ENCODE measurements around the gene LSAMP.
"Not testable (repeated sequence)": the region's sequence is repeated elsewhere in the genome, so short reads cannot be mapped to it uniquely, and the experiment has no call there.

Gene LSAMP

DNA sequence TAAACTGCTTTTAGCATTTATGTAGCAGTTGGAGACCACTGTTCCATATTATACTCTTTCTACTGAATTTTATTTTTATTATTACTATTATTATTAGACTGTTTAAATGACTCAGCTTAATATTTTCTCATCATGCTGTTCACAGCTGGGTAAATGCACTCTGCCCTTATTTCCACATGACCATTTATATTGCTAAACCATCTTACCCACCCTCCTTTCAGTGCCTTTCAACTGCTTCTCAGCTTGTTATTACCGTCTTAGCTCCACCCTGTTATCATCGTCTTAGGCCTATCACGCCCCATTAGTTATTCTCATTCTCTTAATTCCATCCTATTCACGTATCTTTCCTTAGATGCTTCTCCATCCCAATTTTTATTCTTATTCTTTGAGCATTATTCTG, 609.3 kb downstream of the LSAMP start:
- DNase-seq (ENCODE audit: low spot score): no peak

DNA sequence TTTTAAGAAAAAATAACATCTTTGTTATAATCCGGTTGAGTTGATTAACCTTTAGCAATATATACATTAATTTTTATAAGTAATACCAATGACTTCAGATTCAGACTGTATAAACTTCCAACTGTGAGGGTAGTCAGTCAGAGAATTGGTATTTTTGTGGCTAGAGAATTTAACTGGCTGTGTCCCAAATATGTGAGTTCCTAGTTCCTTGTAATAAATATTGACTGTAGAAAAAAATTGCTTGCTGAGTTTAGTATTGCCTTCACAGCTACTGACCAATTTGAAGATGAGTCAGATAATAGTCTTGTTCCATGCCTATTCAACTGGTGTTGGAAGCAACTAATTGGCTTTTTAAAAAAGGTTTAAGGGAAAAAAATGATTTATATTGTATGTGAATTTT, 611.2 kb downstream of the LSAMP start:
- DNase-seq (ENCODE audit: low spot score): peak; percentile 72

DNA sequence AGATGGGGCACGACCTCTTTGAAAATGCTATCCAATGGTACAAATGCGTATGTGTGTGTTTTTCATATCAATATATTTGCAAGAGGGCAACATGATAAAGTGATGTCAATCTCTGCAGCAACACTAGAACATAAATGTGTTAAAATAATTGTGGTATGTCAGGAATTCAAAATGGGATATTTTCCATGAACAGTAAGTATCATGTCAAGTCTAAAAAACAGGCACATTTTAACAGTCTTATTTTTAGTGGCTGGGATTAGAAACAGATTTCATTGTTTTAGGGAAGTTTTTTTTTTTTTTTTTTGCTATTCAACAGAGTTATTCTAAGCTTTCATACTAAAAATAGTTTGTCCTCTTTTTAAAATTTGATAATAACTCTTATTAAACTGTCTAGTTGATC, 612.2 kb downstream of the LSAMP start:
- DNase-seq (ENCODE audit: low spot score): peak; percentile 58

DNA sequence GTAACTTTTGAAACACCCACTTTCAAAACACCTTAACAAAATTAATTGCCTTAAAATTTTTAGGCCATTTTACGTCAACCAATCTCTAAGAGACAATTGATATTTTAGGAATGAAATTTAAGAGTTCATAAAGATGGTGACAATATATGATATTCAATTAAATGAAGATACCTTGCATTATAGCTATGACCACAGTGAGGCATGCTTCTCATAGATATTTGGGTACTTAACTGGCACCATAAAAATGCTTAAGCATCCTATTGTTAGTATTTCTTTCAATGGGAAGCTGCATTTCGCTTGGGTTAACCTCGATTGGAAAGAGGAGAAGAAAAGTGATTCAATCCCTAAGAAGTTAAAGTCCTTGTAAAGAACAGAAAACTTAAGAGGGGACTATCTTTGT, 613.0 kb downstream of the LSAMP start:
- no peak for DNase-seq (ENCODE audit: low spot score)

DNA sequence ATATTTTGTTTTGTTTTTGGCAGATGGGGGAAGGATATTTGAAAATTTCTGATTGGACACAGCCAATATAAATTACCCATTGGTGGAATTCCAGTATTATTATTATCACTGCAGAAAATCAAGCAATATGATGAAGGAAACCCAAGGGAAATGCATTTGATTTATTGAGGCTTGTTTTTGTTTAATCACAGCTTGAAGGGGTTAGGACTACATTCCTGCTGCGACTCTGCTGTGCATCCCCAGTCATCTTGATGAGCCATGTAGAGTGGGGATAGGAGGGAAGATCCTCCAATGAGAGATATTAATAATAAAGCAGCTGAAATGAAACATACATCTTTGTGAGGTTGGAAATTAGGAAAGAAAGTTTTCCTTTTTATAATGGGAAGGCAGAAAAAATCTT, 613.4 kb downstream of the LSAMP start:
- no peak for DNase-seq (ENCODE audit: low spot score)

DNA sequence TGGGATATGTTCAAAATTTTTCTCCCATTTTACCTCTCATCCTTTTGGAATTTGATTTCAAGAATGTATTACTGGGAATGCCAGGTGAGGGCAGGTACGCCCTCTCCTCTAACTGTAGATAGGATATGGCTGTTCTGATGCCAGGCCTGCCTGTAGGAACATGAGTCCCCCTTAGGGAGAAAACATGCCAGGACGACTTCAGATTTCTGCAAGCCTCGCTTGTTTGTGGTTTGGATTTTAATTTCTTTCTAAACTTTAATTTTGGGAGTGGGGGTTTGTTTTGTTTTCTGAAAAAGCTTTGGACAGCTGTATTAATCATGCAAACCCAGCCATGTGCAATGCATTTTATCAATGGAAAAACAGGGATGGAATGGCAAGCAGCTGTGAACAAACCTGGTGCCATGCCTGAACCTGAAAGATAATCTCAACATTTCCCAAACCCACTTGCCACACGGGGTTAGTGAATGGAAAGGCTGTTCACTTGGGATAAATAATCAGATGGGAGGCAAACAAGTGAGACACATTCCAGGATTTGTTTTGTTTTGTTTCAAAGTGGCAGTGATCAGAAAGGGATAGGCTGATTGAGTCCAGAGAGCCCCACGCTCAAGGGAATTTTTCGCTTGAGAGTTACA, 614.4 kb downstream of the LSAMP start:
- DNase-seq (ENCODE audit: low spot score): no peak

DNA sequence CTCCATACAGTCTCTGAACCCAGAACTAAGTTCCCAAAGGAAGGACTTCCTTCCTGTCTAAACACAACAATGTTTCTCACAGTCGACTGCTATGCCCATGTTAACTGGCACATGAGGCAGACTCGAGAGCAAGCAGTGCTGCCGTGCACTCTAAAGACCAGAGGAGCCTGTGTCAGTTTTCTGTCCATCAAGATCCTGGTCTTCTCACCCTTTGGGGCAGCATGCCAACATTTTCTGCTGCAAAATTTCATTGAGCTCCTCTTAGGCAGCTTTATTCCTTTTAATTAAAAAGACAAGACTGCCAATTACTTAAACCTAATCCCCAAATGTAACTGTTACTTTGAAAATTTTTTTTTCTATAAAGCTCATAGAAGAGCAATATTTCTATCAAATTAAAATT, 616.9 kb downstream of the LSAMP start:
- DNase-seq (ENCODE audit: low spot score): no peak

DNA sequence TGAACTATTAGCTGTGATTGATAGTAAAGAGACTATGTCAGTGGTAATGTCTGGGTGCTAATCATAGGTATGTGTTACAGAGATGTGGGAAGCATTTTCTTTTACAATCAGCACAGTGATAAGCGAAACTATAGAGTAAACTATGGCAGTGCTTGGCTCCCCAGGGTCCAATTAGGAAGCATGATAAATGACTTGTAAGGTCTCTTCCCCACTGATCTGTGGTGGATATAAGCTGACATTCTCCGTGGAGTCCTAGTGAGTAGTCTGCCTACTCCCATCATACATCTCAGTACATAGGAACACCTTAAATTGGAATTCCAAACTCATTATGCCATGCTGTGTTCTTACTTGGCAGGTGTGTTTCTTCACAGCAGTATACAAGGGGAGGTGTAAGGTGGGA, 617.8 kb downstream of the LSAMP start:
- DNase-seq (ENCODE audit: low spot score): no peak

DNA sequence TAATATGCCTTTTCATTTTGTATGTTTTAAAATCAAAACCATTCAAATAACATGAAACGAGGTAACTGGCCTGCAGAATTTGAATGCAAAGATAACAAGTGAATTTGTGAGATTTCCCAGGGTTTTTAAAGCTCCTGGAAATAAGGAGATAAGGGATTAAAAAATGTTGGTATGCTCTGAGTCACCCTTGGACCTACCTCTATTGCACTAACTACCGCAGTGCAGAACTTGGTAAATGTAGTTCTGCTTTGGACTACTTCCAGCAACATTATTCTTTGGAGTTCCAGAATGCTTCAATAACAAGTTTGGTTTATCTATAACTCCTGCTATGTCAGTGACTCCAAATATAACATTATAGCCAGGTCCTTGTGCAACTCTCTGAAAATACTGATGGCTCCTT, 620.2 kb downstream of the LSAMP start:
- DNase-seq (ENCODE audit: low spot score): peak; percentile 24

DNA sequence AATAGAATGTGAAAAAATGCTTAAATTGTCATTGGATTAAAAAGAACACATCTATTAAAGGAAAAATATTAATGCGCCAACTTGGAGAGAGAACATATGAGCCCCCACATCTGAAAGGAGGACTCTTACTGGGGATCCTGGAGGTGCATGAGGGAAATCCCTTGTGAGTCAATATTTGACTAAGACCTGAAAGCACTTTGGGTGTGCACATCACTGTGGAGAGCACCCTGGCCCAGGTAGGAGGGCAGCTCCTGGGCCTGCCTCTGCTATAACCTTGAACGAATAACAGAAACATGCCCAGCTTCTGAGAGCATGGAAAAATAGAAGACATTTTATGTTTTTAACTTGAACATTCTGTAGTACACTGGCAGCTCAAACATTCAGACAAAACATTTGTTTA, 622.2 kb downstream of the LSAMP start:
- DNase-seq (ENCODE audit: low spot score): no peak

DNA sequence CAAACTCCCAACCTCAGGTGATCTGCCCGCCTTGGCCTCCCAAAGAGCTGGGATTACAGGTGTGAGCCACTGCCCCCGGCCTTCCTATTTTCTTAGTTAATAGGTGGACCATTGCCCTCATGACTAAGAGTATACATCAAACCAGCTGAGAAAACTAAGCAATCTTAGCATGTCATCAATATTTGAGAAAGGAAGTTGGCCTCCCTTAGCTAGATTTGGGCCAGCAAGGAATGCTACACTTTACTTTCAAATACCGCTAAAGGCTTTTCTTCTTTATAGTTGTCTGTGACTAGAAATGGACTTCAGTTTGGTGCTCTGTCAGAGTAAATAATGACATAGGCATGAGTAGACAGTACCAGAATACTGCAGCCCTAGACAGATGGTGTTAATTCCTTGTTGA, 622.7 kb downstream of the LSAMP start:
- no peak for DNase-seq (ENCODE audit: low spot score)

DNA sequence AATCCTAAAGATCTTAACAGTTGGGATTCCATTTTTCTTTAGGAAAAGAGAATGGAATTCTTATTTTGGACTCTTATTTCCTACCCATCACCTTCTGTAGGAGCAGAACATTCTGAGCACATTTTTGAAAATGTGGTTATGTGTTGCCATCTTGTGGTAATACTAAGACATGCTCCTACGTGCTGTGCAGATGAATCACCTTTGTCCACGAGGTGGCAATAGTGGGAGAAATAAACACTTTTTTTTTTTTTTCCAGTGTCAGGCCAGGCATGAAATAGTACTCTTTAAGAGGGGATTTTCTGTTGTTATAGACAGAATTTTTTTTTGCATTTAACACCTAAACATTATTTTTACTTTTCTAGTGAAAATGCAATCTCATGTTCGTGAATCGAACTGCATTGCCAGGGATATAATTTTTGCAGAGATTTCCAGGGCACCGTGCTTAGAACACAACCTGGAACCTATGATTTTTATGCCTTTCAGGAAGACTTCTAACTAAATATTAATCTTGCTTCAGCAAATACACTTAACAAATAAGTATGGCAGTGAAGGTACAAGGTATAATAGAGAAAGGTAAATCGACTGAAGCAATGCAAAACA, 625.4 kb downstream of the LSAMP start:
- DNase-seq (ENCODE audit: low spot score): peak; percentile 77

DNA sequence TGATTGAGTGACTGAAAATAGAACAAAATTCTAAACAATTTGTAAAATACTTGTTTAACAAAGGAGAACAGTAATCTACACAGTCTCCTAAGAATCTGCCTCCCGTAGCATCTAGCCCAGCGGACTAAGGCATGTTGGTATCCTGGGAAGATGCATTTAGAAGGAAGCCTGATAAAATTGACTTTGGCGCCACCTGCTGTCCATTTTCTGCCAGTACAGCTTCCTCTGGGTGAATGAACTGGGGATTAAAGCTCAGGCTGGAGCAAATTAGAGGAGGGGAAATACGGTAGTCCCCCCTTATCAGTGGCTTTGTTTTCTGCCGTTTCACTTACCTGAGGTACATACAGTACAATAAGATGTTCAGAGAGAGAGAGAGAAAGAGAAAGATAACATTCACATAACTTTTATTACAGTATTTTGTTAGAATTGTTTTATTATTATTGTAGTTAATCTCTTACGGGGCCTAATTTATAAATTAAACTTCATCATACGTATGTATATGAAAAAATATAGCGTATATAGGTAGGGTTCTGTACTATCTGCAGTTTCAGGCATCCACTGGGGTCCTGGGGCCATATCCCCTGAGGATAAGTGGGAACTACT, 630.4 kb downstream of the LSAMP start:
- DNase-seq (ENCODE audit: low spot score): peak; percentile 70

DNA sequence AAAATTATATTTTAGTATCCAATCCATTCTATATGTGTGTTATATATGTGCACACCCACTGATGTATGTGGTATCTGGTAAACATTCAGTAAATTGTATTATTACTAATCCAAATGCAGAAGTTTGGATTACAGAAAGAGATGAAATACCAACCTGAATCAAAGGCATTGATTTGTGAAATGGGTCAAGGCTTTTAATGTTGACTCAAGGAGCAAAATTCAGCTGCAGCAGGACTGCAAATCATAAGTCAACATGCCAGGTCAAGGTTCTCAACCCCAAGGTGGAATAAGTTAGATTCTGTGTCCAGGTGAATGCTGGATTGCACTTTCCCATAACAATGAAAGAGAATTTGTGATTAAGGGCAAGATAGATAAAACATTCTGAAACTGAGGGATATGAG, 631.3 kb downstream of the LSAMP start:
- DNase-seq (ENCODE audit: low spot score): no peak

DNA sequence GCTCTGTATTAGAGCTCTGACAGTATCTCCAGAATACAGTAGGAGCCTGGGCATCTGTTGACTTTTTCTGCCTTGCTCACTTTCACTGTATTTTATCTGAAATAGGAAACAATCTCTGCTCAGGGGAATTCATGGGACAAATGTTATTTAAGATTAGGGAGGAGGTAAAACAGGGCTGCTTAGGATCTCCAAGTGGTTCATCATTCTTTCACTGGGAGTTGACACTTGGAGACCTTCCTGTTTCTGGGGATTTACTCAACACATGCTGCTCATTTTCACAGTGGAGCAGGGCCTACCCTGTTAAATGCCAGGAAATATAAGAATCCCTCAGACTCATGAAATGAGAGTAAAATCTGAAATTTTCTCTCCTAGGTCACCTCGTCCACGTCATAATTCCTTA, 636.5 kb downstream of the LSAMP start:
- peak; percentile 16 for DNase-seq (ENCODE audit: low spot score)

DNA sequence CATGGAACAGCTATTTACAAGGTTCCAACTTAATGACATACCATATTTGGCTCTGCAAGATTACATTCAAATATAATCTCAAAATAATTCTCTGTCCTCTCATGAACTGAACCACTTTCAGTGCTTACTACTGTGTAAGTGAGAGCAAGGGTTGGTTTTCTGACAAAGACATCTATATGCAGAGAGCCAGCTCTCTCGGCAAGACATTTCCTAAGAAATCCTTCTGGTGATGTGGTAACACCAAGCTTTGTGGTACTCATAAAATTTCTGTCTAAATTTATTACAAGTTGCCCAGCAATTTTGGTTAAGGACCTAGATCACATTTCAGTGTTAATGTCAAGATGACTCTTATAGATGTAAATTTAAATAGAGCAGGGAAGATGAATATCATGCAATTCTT, 637.0 kb downstream of the LSAMP start:
- DNase-seq (ENCODE audit: low spot score): no peak

DNA sequence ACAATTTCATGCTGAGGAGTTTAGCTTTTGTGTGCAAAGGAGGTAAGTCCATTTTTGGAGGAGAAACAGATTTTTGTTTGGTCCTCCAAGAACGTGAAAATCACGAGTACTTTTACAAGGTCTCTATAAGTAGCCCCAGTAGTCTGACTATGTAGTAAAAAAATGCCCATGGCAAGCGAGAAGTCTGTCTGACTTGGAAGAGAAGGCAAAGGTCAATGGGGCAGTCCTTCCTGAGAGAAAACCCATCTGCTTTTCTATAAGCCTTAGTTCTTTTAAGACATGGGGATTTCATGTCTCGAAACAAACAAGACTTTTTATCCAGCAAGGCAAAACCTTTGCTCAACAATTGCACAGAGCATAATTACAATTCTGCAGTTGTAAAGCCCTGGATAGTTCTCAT, 638.8 kb downstream of the LSAMP start:
- DNase-seq (ENCODE audit: low spot score): no peak

DNA sequence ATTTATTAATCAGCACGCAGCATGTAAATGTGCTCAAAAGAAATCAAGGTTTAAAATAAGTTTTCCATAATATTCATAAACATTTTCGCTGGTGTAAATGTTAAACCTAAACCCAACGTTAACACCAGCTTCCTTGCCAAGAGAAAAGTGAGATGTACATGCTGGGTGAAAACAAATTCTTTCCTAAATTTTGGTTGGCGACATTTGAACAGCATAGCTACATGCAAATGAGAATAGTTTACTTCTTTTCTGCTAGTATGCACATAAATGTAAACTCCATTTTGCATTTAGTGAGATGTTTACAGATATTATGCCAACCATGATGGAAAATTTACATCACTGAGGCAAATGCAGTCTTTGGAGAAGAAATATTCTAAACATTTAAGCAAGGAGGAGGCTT, 639.8 kb downstream of the LSAMP start:
- no peak for DNase-seq (ENCODE audit: low spot score)

DNA sequence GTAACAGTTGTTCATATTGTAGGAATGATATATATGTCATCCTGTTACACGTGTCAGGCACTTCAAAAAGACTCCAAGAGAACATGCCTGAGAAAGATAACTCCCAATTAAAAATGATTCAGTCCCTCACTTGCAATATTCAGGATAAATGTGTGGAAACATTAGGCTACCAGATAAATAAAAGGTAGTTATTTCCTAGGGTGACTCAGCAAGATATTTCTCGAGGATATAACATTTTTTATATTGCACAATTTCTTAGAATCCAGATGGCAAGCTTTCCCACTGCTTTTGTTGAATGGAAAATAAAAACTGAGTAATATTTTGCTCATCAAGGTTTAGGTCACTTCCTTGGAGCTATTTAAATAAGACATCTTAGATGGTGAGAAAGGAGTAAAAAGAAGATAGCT, 640.6 kb downstream of the LSAMP start:
- peak; percentile 73 for DNase-seq (ENCODE audit: low spot score)

DNA sequence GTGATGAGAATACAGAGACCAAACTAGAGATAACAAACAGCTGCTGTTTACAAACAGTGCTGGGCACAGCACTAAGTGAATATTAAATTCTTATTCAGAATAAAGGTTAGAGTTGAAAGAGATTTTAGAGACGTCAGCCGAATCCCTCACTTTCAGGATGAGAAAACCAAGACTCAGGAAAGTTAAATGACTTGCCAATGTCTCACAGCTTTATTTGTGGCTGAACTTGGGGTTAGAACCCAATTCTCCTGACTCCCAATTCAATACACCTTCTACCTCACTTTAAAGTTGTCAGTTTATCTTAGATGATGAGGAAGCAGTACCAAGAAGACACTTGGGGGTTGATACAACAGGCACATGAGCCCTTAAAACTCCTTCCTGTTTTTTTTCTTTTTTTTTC, 641.1 kb downstream of the LSAMP start:
- no peak for DNase-seq (ENCODE audit: low spot score)

DNA sequence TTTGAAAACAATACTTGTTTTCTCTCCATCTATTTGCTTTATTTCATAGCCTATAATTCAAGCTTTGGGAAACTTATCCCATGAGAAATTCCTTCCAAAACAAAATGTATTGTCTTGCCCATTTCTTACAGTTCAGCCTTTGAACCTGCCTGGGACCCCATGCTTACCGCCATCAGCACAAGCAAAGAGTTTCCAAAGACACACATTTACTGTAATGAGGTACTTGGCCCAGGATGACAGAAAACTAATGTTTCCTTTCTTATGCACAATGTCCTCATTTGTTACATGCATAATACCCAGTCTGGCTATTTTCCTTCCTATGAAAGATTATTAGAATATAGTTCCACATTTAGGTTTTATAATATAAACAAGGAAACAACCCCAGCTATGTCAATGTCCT, 641.6 kb downstream of the LSAMP start:
- no peak for DNase-seq (ENCODE audit: low spot score)

DNA sequence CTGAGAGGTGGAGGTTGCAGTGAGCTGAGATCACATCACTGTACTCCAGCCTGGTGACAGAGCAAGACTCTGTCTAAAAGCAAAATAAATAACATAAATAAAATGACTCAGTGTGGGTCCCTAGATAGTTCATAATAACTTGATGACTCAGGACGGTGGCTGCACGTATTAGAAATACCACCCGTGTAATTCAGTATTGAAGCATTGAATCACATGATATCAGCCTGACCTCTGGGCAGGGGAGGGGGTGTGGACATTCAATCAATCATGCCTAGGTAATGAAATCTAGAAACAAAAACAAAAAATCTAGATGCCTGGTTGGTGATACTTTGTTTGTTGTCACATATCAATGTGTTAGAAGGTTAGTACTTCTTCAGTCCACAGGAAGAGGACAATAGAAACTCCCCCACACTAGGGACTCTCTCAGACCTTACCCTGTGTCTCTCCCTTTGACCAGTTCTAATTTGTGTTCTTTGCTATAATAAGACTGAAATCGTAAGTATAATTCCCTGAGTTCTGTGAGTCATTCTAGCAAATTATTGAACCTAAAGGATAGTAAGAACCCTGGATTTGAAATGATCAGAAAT, 644.7 kb downstream of the LSAMP start:
- DNase-seq (ENCODE audit: low spot score): peak; percentile 37

DNA sequence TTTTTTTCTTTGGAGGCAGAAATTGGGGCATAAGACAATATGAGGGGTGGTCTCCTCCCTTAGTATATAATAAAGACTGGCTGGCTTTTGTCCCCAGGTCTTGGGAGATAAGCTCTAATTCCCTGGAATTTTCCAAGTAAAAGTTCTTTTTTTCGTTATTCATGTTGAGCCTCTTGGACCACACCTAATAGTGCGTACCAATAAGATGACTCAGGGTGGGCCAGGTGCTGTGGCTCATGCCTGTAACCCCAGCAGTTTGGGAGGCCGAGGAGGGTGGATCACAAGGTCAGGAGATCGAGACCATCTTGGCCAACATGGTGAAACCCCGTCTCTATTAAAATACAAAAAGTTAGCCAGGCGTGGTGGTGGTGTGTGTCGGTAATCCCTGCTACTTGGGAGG, 645.2 kb downstream of the LSAMP start:
- DNase-seq (ENCODE audit: low spot score): not testable (repeated sequence)
